Omental fat pad (tissue), 4 donors: Measurements from ENCODE around the gene NBL1. TPM values are rescaled to one million over a fixed set of nuclear protein-coding genes. Genes with fewer than 3 reads are reported as not detected.
A peak's percentile ranks its signal among the peaks of the same experiment; 100 is the strongest.

Experiments
- ATAC-seq: fragments of 150-250 bp; one replicate; pipeline ENCODE4 v1.9.1; 2016; ENCODE audit warnings: mild to moderate bottlenecking, moderate library complexity; ENCODE audit not compliant: low FRiP score
- DNase-seq: peaks from one replicate; pipeline ENCODE4 v3.0.0-alpha.2; 2019; ENCODE audit warnings: low spot score
- total RNA-seq, 4 donors: library from RNA; depleted of rRNA; stranded (reverse); fragments of >200 nt; gene quantifications; one replicate each; pipeline ENCODE4 v1.1.0, GENCODE V29; 2016
- TF ChIP-seq, protein P1 (sequence below), 3 donors: fragments of 450-650 bp; IDR thresholded peaks; one replicate each; pipeline ENCODE4 v1.5.1; 2016 to 2017; ENCODE audit warnings: antibody characterized with exemption in 3 of 3, mild to moderate bottlenecking in 3 of 3, moderate library complexity in 2 of 3

The NBL1 gene
- total RNA-seq, 4 donors from 2014 or later, result 36.8 to 97.9 (median 72.8) TPM

DNA sequence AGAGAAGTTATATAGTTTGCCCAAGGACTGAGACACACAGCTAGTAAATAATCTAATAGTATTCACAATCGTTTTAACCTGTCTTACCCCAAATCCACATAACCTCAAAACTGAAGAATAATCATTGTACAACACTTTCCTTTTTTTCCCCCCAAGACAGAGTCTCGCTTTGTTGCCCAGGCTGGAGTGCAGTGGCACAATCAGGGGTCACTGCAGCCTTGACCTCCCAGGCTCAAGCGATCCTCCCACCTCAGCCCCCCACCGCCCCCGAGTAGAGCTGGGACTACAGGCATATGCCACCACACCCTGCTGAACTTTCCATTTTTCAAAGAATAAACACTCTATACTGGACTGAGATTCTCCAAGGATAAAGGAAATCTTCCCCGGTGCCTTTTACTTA lies 28.7 kb upstream of the NBL1 start:
- ATAC-seq (no peak), DNase-seq (no peak)
- TF ChIP-seq, protein P1, sequence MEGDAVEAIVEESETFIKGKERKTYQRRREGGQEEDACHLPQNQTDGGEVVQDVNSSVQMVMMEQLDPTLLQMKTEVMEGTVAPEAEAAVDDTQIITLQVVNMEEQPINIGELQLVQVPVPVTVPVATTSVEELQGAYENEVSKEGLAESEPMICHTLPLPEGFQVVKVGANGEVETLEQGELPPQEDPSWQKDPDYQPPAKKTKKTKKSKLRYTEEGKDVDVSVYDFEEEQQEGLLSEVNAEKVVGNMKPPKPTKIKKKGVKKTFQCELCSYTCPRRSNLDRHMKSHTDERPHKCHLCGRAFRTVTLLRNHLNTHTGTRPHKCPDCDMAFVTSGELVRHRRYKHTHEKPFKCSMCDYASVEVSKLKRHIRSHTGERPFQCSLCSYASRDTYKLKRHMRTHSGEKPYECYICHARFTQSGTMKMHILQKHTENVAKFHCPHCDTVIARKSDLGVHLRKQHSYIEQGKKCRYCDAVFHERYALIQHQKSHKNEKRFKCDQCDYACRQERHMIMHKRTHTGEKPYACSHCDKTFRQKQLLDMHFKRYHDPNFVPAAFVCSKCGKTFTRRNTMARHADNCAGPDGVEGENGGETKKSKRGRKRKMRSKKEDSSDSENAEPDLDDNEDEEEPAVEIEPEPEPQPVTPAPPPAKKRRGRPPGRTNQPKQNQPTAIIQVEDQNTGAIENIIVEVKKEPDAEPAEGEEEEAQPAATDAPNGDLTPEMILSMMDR (IDR thresholded peaks at IDR 0.05), result no peak

DNA sequence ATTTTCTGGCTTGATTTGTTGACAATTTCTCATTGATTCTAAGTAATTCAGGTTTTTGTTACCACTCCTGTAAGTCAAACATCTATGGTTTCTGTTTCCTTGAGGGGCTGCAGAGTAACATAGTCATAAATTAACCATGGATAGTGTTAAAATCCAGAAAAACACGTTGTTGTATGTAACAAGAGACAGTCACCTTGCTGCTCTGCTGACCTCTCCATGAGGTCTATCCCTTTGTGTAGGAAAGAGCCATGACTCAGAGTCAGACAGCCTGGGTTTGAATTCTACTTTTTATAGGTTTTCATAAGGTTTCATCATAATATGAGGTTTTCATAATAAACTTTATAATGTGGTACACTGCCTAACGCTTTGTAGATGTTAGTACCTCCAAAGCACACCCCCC lies 27.6 kb upstream of the NBL1 start:
- TF ChIP-seq, protein P1 (IDR thresholded peaks at IDR 0.05), result no peak
- DNase-seq, result no peak
- no peak for ATAC-seq

GRCh38 chr1:19617376-19617775 lies 26.7 kb upstream of the NBL1 start:
- TF ChIP-seq, protein P1 (IDR thresholded peaks at IDR 0.05), result no peak
- DNase-seq (no peak), ATAC-seq (no peak)

GRCh38 chr1:19618428-19618827 lies 25.7 kb upstream of the NBL1 start:
- ATAC-seq (no peak), DNase-seq (no peak)
- TF ChIP-seq, protein P1 (IDR thresholded peaks at IDR 0.05), result no peak

GRCh38 chr1:19619697-19620384 lies 24.3 kb upstream of the NBL1 start:
- DNase-seq (no peak), ATAC-seq (no peak)
- TF ChIP-seq, protein P1 (IDR thresholded peaks at IDR 0.05), result no peak

GRCh38 chr1:19620786-19621185 lies 23.3 kb upstream of the NBL1 start:
- TF ChIP-seq, protein P1 (IDR thresholded peaks at IDR 0.05), result no peak
- no peak for DNase-seq
- no peak for ATAC-seq

GRCh38 chr1:19621274-19621950 lies 22.7 kb upstream of the NBL1 start:
- no peak for DNase-seq

More at GRCh38 chr1:19621274-19621950, 22.7 kb upstream of the NBL1 start:
- ATAC-seq, result peak; percentile 24
- TF ChIP-seq, protein P1 (IDR thresholded peaks at IDR 0.05), result no peak
